NT2/D1 (cell line): ENCODE results near the gene PDE6H.

Source experiments
- DNase-seq: peaks from one replicate; pipeline ENCODE4 v3.0.0-alpha.2; 2011; ENCODE audit warnings: low read depth, low spot score
- H3K27me3 ChIP-seq: 2 replicates; pipeline ENCODE4 v1.6.0; 2011; ENCODE audit warnings: mild to moderate bottlenecking; ENCODE audit not compliant: insufficient read length, insufficient read depth
- H3K36me3 ChIP-seq: 2 replicates; pipeline ENCODE4 v1.6.1; 2011; ENCODE audit warnings: mild to moderate bottlenecking, low read length, mixed read lengths; ENCODE audit not compliant: insufficient read depth, insufficient read length
- H3K4me1 ChIP-seq: 2 replicates; pipeline ENCODE4 v1.5.1; 2011; ENCODE audit not compliant: insufficient read depth, insufficient read length
- H3K4me3 ChIP-seq: 2 replicates; pipeline ENCODE4 v1.5.1; 2011; ENCODE audit warnings: low read depth; ENCODE audit not compliant: insufficient read length
- H3K9ac ChIP-seq: 2 replicates; pipeline ENCODE4 v1.6.0; 2011; ENCODE audit warnings: low read depth; ENCODE audit not compliant: insufficient read length
- H3K9me3 ChIP-seq: 2 replicates; pipeline ENCODE4 v1.5.1; 2011; ENCODE audit warnings: mild to moderate bottlenecking, low read length; ENCODE audit not compliant: insufficient read depth
- SUZ12 ChIP-seq: IDR thresholded peaks from 2 replicates; pipeline ENCODE4 v1.6.1; 2011; ENCODE audit not compliant: insufficient read length, insufficient read depth; ENCODE audit errors: extremely low read depth
- YY1 ChIP-seq: IDR thresholded peaks from 2 replicates; pipeline ENCODE4 v1.6.1; 2011; ENCODE audit not compliant: insufficient read length, insufficient read depth
- ZNF274 ChIP-seq: IDR thresholded peaks from 2 replicates; pipeline ENCODE4 v1.6.1; 2011; ENCODE audit warnings: mild to moderate bottlenecking, low read depth, low read length

Gene PDE6H

DNA sequence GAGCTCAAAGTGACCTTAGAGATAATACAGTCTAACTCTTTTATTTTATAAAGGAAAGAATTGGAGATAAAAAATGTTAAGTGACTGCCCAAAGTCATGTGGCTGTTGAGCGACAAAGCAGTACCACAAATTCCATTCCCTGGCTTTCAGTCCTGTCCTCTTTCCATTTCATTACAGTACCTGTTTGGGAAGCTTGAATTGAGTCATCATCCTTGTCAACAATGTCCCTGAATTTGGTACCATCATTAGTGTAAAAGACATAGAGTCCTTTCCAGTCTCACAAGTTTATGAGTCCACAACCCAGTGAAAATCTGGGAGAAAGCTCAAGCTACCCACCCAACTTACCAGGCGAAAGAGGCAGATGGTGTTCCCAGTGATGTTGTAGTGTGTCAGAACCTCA is 38.3 kb upstream of the PDE6H start:
- no peak for DNase-seq
- no peak for TF ChIP-seq YY1
- TF ChIP-seq ZNF274, result no peak
- TF ChIP-seq SUZ12, result no peak
- no peaks in the 10 kb centered on the region for H3K36me3 ChIP-seq
- no peak overlapping the region for H3K4me3 ChIP-seq
- no peaks in the 10 kb centered on the region for H3K9me3 ChIP-seq
- no peaks in the 10 kb centered on the region for H3K27me3 ChIP-seq
- H3K9ac ChIP-seq, result no peak overlapping the region
- no peaks in the 10 kb centered on the region for H3K4me1 ChIP-seq

- Histone ChIP-seq H3K36me3 (no peaks in the 10 kb centered on the region), H3K27me3 (no peaks in the 10 kb centered on the region), H3K9me3 (no peaks in the 10 kb centered on the region), H3K4me3 (no peak overlapping the region), H3K4me1 (no peaks in the 10 kb centered on the region), H3K9ac (no peak overlapping the region)
- no peak for DNase-seq
- TF ChIP-seq ZNF274, result no peak
- no peak for TF ChIP-seq YY1
- no peak for TF ChIP-seq SUZ12
Observed at GRCh38 chr12:14935031-14935430, 37.8 kb upstream of the PDE6H start.

GRCh38 chr12:14936224-14936861 is 36.5 kb upstream of the PDE6H start:
- Histone ChIP-seq H3K4me3 (no peak overlapping the region), H3K9ac (no peak overlapping the region), H3K27me3 (no peaks in the 10 kb centered on the region), H3K4me1 (no peaks in the 10 kb centered on the region), H3K9me3 (no peaks in the 10 kb centered on the region), H3K36me3 (no peaks in the 10 kb centered on the region)
- TF ChIP-seq SUZ12, result no peak
- TF ChIP-seq ZNF274, result no peak
- no peak for TF ChIP-seq YY1
- DNase-seq, result peak; percentile 57

DNA sequence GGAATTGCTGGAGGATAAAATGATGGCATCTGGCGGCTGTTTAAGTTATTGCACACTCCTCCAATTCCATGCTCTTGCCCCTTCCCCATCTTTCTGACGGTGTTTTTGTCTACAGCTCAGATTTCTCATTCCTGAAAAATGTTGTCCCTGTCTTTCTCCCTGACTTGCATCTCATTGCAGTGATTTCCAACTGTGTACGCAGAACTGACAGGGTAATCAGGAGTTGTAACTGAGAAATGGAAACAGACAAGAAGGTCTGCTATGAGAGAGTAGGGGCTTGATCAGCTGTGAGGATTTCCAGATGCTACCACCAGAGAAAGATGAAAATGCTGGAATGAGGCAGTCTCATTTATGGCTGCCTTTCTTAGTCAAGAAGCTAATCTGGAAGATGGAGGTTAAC is 35.8 kb upstream of the PDE6H start:
- DNase-seq, result no peak
- no peaks in the 10 kb centered on the region for H3K27me3 ChIP-seq
- no peaks in the 10 kb centered on the region for H3K4me1 ChIP-seq
- H3K4me3 ChIP-seq, result no peak overlapping the region
- TF ChIP-seq ZNF274, result no peak
- TF ChIP-seq YY1, result no peak
- no peak for TF ChIP-seq SUZ12
- no peaks in the 10 kb centered on the region for H3K36me3 ChIP-seq
- no peak overlapping the region for H3K9ac ChIP-seq
- H3K9me3 ChIP-seq, result no peaks in the 10 kb centered on the region

GRCh38 chr12:14937689-14938088 is 35.2 kb upstream of the PDE6H start:
- H3K4me1 ChIP-seq, result no peaks in the 10 kb centered on the region
- no peaks in the 10 kb centered on the region for H3K9me3 ChIP-seq
- H3K27me3 ChIP-seq, result no peaks in the 10 kb centered on the region
- no peak for DNase-seq
- no peak overlapping the region for H3K9ac ChIP-seq
- TF ChIP-seq YY1 (no peak), SUZ12 (no peak), ZNF274 (no peak)
- H3K4me3 ChIP-seq, result no peak overlapping the region
- H3K36me3 ChIP-seq, result no peaks in the 10 kb centered on the region

- no peak for DNase-seq
- no peak for TF ChIP-seq YY1
- TF ChIP-seq SUZ12, result no peak
- no peak for TF ChIP-seq ZNF274
- no peaks in the 10 kb centered on the region for H3K27me3 ChIP-seq
- H3K36me3 ChIP-seq, result no peaks in the 10 kb centered on the region
- H3K9me3 ChIP-seq, result no peaks in the 10 kb centered on the region
- H3K4me3 ChIP-seq, result no peak within 1 kb of the TSS
- H3K4me1 ChIP-seq, result no peaks in the 10 kb centered on the region
- H3K9ac ChIP-seq, result no peak within 1 kb of the TSS
Observed at GRCh38 chr12:14938301-14938700, 34.5 kb upstream of the PDE6H start, which contains the start of gene ERP27. TSS of gene ERP27 (minus strand) at chr12:14938537. CDS start at chr12:14938508, 29 bp downstream.

DNA sequence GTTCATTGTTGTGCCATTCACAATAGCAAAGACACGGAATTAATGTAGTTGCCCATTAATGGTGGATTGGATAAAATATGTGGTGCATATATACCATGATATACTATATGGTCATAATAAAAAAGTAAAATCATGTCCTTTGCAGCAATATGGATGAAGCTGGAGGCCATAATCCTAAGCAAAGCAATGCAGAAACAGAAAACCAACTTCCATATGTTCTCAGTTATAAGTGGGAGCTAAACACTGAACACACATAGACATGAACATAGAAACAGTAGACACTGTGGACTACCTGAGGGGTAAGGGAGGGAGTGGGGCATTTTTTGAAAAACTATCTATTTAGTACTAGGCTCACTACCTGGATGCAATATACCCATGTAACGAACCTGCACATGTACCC is 31.5 kb upstream of the PDE6H start:
- H3K27me3 ChIP-seq, result no peaks in the 10 kb centered on the region
- no peaks in the 10 kb centered on the region for H3K9me3 ChIP-seq
- TF ChIP-seq SUZ12 (no peak), YY1 (no peak), ZNF274 (no peak)
- no peak overlapping the region for H3K4me3 ChIP-seq
- no peaks in the 10 kb centered on the region for H3K4me1 ChIP-seq
- no peaks in the 10 kb centered on the region for H3K36me3 ChIP-seq
- no peak for DNase-seq
- no peak overlapping the region for H3K9ac ChIP-seq
